Endothelial cell of hepatic sinusoid (primary cell): ENCODE measurements around the gene DNAJC13.
"Not testable (repeated sequence)": the region's sequence is repeated elsewhere in the genome, so short reads cannot be mapped to it uniquely, and the experiment has no call there.

Source experiments
- in situ Hi-C: cut with HindIII; loops from 2 replicates; pipeline ENCODE4 v1.10.0; 2017; ENCODE audit warnings: low sequenced_read_pairs

Gene DNAJC13

GRCh38 chr3:132538072-132538471 is 120.8 kb downstream of the DNAJC13 start:
- in situ Hi-C loops: loop anchor here (25.0 kb wide), 1 partner anchor 99 kb away; no protein-coding TSS in a partner anchor

GRCh38 chr3:132539681-132540080 is 122.4 kb downstream of the DNAJC13 start:
- in situ Hi-C loops: loop anchor here (25.0 kb wide), 1 partner anchor 98 kb away; no protein-coding TSS in a partner anchor

- in situ Hi-C loops: loop anchor here (25.0 kb wide), 1 partner anchor 95 kb away; no protein-coding TSS in a partner anchor
Measured at GRCh38 chr3:132542577-132542976, 125.3 kb downstream of the DNAJC13 start.

DNA sequence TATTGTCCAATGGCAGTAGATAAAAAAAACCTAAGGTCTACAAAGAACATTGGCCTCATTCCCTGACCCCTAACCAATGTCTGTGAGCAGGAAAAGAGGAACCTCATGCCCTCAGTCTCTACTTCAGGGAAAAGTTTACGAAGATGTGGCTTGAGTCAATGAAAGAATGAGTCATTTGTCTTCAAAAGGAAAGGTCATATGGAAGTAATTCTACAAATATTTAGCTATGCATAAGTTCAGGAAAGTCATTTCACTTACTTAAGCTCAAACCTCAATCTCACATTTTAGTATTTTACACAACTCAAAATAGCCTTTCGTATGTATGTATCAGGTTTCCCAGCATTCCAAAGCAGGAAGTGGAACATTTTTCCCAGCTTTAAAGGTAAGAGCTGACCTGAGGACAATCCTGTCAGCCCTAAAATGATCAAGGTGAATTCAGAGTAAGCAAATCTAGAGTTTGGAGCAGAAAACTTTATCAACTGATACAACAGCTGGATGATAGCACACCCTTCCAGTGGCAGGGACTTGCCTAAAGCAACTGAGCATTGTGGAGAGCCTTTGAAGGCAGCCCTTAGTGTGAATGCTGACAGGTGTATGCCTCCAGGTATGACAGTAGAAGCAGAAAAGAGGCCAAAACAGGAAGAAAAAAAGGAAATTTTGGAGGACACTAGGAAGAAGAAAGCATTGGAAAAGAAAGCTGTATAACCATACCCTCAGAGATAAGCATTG is 125.9 kb downstream of the DNAJC13 start:
- in situ Hi-C loops: loop anchor here (25.0 kb wide), 1 partner anchor 94 kb away; no protein-coding TSS in a partner anchor

GRCh38 chr3:132544130-132544529 is 126.8 kb downstream of the DNAJC13 start:
- in situ Hi-C loops: loop anchor here (25.0 kb wide), 1 partner anchor 93 kb away; no protein-coding TSS in a partner anchor

DNA sequence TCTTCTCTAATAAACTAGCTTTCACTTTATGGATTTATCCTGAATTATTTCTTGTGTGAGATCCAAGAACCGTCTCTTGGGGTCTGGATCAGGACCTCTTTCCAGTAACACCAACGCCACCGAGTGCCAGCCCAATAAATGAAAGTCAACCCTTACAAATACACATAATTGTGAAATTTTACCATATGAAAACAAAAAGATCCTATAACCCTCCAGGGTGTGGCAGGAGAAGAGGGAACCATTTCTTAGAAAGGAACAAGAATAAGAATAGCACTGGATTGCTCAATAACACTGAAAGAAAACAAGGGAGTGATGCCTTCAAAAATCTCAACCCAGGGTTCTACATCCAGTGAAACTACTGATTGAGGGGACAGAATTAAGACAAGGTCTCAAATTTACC is 128.2 kb downstream of the DNAJC13 start:
- in situ Hi-C loops: loop anchor here (25.0 kb wide), 1 partner anchor 92 kb away; no protein-coding TSS in a partner anchor

DNA sequence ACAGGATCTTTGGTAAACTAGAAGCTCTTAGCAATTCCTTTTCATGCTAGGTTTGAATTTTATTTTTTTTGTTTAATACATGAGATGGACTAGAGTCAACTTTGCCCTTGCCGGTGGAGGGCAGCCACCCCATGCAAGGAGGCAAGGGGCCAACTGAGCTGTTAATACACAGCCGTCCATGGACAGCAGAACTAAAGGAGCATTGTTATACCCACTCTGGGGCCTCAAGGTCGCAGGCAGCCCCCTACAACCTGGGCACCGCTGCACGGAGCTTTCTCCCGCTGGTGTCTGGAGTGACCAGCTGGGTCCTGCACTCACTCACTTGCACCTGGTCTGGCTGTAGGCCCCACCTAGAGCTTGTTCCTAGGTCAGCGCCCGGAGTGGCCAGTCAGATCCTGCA is 131.9 kb downstream of the DNAJC13 start:
- in situ Hi-C loops: loop anchor here (25.0 kb wide), 1 partner anchor 88 kb away; no protein-coding TSS in a partner anchor

GRCh38 chr3:132549890-132550578 is 132.7 kb downstream of the DNAJC13 start:
- in situ Hi-C loops: loop anchor here (25.0 kb wide), 1 partner anchor 87 kb away; no protein-coding TSS in a partner anchor

DNA sequence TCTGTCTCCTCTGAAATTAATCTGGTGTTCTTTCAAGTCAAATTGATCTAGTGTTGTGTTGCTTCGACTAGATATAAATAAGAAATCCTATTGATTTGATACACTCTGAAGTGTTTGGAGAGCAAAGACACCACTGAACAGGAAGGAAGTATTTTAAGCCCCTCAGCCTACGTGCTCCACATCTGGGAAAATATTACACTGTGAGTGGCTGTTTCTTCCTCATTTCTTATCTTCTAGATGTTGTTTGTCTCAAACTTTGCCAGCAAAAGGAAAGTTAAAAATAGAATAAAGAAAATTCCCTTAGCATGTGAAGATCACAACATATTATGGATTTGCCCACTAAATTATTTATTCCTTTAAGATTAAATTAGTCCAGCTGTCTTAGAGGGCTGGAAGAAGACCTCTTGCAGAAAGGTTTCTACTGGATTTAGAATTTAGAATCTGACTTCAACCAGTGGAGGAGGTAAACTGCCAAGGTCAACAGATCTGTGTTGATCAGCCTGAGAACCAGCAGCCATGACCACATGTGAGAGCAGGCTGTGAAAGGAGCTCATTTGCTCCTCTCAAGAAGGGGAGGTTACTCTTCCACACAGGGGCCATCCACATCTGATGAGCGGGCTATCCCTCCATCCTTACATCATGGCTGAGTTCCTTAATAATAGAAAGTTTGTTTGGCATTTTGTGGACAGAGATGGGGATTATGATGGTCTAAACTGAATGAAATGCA is 133.4 kb downstream of the DNAJC13 start:
- in situ Hi-C loops: no loop called here

- in situ Hi-C loops: no loop called here
Measured at GRCh38 chr3:132553826-132554225, 136.5 kb downstream of the DNAJC13 start.

DNA sequence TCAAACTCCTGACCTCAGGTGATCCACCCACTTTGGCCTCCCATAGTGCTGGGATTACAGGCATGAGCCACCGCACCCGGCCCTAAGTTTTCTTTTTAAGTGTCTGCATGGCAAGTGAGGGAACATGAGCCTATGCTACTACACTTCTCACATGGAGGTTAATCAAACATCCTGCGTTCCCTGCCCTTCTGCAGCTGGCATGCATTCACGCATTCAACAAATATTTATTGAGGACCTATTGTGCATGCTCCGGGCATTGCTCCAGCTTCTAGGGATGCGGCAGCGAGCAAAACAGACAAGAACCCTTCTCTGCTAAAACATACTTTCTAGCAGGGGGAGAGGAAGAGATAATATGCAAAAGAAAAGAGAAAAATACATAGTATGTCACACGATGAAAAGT is 137.1 kb downstream of the DNAJC13 start:
- in situ Hi-C loops: no loop called here

- in situ Hi-C loops: no loop called here
Measured at GRCh38 chr3:132555306-132556035, 138.2 kb downstream of the DNAJC13 start.

- in situ Hi-C loops: not testable (repeated sequence)
Measured at GRCh38 chr3:132556036-132556386, 138.7 kb downstream of the DNAJC13 start.

- in situ Hi-C loops: no loop called here
Measured at GRCh38 chr3:132556508-132557159, 139.3 kb downstream of the DNAJC13 start.

DNA sequence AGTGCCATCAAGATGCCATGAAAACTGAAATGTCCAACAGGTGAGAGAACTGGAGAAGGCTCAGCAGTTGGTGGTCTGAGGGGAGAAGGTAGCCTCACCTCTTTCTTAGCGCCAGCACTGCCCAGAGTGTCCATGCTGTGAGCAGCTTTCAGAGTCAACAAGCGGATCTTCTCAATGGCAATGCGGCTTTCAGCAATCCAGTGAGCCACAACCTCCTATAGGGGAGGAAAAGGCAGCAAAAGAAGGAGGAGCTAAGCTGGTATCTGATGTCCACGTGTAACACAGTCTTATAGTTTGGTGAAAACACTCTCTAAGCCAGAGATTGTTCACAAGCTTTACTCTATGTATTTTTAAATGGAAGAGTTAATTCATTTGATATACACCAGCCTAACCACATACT is 143.7 kb downstream of the DNAJC13 start:
- in situ Hi-C loops: no loop called here

GRCh38 chr3:132563420-132564069 is 146.2 kb downstream of the DNAJC13 start:
- in situ Hi-C loops: no loop called here

GRCh38 chr3:132564070-132564465 is 146.8 kb downstream of the DNAJC13 start:
- in situ Hi-C loops: no loop called here

- in situ Hi-C loops: no loop called here
Measured at GRCh38 chr3:132568422-132568821, 151.1 kb downstream of the DNAJC13 start.

- in situ Hi-C loops: no loop called here
Measured at GRCh38 chr3:132569153-132569552, 151.9 kb downstream of the DNAJC13 start.

DNA sequence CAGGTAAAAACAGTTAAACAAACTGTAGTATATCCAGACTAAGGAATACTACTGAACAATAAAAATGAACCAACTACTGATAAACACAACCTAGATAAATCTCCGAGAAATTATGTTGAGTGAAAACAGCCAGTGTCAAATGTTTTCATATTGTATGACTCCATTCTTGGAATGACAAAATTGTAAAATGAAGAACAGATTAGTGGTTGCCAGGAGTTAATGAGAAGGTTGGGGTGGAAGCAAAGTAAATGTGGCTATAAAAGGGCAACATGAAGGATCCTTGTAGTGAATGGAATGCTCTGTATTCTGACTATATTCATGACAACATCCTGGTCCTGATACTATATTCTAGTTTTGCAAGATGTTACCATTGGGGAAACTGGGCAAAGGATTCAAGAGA is 152.3 kb downstream of the DNAJC13 start:
- in situ Hi-C loops: no loop called here
